GM18498 (cell line): ENCODE measurements around the gene PSME3IP1.
"Not testable (repeated sequence)": the region's sequence is repeated elsewhere in the genome, so short reads cannot be mapped to it uniquely, and the experiment has no call there.

Source experiments
- ATAC-seq: cut with Tn5 transposase; IDR thresholded peaks from one replicate; pipeline ENCODE4 v1.9.1; 2021; ENCODE audit warnings: mild to moderate bottlenecking, moderate library complexity; ENCODE audit not compliant: unreplicated experiment

The PSME3IP1 gene, protein sequence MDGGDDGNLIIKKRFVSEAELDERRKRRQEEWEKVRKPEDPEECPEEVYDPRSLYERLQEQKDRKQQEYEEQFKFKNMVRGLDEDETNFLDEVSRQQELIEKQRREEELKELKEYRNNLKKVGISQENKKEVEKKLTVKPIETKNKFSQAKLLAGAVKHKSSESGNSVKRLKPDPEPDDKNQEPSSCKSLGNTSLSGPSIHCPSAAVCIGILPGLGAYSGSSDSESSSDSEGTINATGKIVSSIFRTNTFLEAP

DNA sequence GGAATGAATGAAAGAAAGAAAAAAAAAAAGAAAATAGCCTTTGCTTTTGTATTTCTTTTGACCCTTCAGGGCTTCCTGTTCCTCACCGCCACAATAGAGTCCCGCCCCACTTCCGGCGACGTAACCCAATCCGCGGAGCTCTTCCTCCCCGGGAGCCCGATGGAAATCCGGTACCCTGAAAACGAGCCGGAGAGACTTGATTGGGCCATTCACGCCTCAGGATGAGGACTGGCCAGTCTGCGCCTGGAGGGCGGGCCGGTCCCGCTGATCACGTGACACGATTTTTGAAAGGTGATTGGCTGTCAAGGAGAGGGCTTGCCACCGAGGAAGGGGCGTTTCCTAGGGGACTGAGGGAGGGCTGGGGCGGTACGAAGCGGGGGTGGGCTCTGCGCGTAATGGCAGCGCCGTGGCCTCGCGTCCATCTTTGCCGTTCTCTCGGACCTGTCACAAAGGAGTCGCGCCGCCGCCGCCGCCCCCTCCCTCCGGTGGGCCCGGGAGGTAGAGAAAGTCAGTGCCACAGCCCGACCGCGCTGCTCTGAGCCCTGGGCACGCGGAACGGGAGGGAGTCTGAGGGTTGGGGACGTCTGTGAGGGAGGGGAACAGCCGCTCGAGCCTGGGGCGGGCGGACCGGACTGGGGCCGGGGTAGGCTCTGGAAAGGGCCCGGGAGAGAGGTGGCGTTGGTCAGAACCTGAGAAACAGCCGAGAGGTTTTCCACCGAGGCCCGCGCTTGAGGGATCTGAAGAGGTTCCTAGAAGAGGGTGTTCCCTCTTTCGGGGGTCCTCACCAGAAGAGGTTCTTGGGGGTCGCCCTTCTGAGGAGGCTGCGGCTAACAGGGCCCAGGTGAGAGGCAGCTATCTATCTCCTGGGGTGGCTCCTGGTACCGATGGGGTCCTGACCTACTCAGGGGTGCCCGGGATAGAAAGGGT is at the start of gene PSME3IP1, which contains the start of gene RSPRY1:
TSS of gene PSME3IP1 (minus strand) at position 95 of the 927 bp plus-strand sequence. CDS start 12,185 bp downstream, outside the sequence.
TSS of gene RSPRY1 (plus strand) at position 385 of the 927 bp plus-strand sequence. CDS start 18,330 bp downstream, outside the sequence.
- peak; percentile 89 for ATAC-seq

DNA sequence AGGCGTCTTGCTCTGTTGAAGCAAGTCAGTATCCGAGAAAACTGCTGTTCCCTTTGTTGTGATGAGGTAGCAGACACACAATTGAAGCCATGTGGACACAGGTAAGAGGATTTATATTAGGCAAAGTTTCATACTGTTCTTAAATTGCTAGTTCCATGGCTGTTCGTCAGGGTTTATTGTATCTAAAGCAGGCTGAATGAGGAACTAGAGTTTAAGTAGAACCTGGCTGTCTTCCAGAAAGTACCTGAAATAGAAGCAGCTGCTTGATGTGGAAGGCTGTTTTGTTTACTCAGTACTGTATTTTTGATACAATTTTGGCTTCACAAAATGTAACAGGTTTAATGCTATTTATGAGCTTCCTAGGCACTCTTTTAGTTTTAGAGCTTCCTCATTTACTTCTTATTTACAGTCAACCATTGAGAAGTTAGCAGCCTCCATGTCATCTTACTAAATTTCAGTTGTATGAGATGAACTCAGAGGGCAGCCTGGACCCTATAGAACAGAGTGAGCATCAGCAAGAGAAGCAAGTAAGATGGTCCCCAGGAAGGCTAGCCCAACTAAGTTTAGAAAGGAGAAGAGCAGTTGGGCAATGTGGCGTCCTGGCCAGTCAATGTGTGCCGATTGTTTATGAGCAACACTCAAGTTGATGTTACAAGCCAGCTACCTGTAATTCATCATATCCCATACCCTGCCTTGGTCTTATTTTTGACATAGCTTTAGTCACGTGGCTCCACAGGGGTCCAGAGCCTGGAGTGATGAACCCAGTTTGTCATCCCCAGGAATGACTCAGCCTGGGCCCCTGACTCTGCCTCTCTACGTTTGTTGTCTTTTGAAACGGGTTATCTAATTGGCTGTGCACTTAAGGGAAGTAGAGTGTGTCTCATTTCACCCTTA is 49.5 kb upstream of the PSME3IP1 start:
- no peak for ATAC-seq

DNA sequence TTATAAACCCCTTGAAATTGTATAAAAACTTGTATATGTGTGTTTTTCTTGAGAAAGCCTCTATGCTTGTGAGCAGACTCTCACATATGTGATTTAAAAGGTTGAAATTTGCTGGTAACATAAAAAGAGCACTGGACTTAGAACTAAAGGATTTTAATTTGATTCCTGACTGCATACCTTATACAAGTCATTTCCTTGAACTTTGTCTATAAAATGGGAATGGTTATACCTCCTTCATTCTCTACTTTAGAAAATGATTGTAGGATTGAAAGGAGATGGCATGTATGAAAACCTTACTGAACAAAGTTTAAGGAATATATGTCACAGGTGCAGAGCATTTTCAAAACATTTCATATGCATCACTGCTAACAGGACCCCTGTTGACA is 48.9 kb upstream of the PSME3IP1 start:
- ATAC-seq, result no peak

DNA sequence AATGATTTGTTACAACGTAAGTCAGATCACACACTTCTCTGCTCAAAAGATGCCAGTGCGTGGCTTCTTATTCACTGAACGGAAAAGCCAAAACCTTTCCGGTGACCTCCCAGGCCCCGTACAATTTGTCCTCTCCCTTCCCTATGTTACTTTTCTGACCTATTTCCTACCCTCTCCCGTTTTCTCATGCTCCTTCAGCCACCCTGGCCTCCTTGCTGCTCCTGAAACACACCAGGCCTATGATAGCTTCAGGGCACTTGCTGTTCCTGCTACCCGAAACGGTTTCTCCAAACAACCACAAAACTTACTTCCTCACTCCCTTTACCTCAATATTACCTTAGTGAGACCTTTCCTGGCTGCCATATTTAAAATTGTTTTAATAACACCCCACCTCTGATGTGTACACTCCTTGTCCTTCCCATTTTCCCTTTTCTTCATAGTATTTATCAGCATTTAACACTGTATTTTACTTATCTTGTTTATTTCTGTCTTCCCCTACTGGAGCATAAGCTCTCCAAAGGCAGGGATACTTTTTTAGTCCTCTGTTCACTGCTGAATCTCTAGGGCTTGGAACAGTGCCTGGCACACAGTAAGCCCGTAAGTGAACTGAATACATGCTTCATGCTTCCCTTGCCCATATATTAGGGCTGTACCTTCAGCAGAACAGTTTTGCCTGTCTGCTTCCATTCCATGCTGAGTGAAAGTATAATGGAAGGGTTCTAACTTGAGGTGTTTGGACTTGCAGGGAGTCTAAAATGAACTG is 48.3 kb upstream of the PSME3IP1 start:
- no peak for ATAC-seq

DNA sequence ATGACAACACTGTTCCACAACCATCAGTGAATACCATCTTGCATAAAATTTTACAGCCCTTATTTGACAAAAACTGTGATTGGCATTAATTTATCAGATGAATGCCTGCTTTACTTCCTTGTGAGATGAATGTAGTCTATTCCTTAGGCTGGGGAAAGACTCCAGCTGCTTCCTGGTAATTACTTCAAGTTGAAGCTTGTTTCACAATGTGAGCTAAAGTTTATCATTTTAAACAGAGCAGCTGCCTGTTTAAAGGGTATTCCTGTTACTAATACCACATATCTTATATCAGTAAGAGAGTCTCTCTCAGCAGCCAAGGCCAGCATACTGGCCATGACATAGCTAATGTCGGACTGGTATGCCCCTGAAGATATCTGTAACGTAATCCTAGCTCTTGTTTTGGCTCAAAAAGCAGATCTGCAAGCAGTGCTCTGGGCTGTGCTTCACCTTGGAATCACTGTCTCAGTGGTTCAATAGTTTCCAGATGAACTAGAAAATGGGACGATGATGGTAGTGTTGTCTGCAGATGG is 46.0 kb upstream of the PSME3IP1 start:
- no peak for ATAC-seq

DNA sequence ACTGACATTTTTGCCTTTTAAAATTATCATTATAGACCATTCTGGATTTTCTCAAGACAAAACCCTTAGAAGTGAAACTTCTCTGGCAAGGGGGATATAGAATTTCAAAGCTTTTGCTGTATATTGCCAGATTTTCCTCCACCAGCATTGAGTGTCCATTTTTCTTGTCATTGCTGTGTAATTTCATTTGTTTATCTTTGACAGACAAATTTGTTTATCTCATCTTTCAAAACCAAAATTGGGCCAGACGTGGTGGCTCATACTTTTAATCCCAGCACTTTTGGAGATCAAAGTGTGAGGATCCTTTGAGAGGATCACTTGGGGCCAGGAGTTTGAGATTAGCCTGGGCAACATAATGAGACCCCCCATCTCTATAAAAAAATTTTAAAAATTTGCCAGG is 43.2 kb upstream of the PSME3IP1 start:
- no peak for ATAC-seq

DNA sequence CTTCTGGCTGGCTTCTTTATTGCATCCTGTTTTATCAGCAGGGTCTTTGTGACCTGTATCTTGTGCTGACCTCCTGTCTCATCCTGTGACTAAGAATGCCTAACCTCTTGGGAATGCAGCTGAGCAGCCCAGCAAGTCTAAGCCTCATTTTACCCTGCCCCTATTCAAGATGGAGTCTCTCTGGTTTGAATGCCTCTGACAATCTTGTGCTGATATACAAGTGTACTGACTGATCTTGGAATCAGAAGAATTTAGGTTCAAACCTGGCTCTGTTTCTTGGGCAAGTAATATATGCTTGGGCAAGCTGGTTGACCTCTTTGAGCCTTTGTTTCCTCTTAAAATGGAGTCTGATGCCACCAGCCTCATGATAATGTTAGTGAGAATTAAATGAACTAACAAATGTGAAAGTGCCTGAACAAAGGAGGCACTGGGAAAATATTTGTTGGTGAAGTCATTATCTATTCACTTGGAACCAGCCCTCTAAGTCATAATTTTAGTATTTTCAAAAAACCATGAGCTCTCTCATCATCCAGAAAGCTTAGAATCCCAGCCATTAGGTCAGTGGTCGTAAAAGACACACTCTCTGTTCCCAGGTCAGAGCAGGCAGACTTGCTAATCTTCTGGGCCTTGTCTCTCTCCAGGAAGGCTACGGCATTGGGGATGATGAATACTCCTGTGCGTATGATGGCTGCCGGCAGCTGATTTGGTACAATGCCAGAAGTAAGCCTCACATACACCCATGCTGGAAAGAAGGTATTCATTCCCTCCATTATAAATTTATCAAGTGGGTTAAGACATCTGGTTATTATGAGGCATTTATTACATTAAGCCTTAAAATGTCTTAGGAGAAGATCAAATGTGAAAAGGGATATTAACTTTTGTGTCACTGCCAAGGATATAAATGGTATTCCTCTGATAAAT is 41.1 kb upstream of the PSME3IP1 start:
- ATAC-seq, result no peak

DNA sequence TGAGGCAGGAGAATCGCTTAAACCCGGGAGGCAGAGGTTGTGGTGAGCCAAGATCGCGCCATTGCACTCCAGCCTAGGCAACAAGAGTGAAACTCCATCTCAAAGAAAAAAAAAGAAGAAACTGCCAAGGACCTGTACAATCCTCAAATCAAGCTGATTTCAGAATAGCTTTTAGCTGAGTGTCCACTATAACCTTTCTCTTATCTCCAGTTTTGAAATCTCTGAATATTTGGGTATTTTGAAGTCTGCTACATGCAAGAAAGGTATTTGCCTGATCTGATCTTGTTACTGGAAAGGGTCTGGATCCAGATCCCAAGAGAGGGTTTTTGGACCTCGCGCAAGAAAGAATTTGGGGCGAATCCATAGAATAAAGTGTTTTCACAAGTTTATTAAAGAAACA is 40.1 kb upstream of the PSME3IP1 start:
- ATAC-seq, result no peak

DNA sequence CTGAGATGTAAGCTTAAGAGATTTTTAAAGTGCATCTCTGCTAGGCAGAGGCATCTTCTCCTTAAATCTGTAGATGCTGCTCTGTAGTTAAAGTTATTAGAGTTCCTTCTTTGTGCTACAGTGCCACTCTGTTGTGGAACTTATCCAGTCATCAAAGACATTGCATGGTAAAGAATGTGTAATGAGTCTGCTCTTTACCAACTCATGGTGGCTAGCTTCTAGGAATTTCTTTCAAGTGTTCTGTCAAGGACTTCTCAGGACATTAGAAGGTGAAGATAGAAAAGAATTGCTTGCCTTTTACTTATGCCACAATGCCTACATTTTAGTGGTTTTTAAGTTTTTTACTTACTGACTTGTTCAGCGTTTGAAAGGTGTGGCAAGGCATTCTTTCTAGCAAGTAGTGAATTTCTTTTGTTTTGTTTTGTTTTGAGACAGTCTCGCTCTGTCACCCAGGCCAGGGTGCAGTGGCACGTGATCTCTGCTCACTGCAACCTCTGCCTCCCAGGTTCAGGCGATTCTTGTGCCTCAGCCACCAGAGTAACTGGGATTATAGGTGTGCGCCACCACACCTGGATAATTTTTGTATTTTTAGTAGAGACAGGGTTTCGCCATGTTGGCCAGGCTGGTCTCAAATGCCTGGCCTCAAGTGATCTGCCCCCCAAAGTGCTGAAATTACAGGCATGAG is 39.0 kb upstream of the PSME3IP1 start:
- ATAC-seq, result no peak

DNA sequence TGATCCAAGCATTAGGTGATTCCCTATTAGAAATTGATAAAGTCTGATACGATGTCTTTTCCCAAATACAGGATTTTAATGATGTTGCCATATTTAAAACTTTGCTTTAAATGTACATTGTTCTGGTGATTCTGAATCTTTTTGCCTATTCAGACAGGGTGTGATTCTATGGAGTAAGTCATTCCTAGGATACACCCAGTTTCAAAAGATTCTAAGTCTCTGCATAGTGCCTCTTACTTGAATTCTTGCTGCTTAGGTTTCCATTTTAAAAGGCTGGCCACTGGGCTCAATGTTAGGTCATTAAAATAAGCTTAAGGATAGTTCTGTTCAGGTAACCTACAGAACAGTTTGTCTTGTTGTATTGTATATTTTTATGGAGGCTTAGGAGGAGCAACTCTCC is 37.2 kb upstream of the PSME3IP1 start:
- ATAC-seq, result no peak

DNA sequence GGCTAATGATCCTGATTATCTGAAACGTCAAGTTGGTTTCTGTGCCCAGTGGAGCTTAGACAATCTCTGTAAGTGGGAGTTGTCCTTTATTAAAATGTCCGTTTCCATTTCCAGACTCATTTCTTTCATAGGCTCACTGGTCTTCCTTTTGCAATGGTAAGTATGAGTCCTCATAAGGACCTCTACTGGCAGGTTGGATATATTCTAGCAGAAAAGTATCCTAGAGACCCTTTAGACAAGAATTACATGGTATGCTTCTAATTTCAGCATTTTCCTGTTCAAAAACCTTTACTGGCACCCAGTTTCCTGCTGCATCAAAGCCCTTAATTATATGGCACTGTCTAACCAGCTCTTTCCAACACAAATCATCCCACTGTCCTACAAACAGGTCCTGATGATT is 31.1 kb upstream of the PSME3IP1 start:
- no peak for ATAC-seq

DNA sequence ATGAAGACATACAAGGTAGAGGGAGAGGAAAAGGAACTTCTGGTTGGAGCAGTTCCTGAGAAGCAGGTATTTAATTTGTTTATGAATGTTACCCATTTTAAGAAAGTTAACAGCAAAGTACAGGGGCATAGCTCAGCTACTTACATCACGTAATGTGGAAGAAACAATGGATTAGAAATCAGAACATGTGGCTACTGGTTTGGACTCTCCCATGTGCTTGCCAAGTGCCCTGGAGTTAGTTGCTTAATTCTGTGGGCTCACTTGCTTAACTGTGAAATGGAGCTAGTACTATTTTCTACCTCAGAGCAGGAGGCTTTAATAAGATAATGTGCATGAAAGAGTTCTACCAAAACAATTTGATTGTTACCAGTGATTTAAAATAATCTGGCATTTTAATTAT is 27.6 kb upstream of the PSME3IP1 start:
- ATAC-seq, result no peak

DNA sequence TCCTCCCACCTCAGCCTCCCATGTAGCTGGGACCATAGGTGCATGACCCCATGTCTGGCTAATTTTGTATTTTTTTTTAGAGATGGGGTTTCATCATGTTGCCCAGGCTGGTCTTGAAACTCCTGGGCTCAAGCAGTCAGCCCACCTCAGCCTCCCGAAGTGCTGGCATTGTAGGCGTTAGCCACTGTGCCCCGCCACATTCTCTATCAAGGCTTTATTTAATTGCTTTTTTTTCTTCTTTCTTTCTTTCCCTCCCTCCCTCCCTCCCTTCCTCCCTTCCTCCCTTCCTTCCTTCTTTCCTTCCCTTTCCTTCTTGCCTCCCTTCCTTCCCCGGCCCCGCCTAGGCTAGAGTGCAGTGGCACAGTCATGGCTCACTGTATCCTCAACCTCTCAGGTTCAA is 23.9 kb upstream of the PSME3IP1 start:
- ATAC-seq, result no peak

DNA sequence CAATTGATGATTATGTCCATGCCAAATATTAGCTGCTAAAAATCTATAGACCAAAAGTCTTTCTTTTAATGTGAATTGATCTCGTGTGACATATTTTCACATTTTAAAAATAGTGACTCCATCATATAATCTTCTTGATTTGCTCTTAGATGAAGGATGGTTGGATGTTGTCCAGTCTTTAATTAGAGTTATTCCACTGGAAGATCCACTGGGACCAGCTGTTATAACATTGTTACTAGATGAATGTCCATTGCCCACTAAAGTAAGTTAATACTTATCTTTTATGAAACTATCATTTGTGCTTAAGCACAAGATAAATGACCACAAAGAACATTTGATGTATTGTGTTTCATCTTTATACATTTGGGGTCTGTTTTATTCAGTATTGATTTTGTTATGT is 23.1 kb upstream of the PSME3IP1 start:
- ATAC-seq, result no peak

DNA sequence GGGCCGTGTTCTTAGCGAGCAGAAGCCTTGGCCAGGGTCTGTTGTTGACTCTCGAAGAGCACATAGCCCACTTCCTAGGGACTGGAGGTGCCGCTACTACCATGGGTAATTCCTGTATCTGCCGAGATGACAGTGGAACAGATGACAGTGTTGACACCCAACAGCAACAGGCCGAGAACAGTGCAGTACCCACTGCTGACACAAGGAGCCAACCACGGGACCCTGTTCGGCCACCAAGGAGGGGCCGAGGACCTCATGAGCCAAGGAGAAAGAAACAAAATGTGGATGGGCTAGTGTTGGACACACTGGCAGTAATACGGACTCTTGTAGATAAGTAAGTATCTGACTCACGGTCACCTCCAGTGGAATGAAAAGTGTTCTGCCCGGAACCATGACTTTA is 18.8 kb upstream of the PSME3IP1 start:
- no peak for ATAC-seq

DNA sequence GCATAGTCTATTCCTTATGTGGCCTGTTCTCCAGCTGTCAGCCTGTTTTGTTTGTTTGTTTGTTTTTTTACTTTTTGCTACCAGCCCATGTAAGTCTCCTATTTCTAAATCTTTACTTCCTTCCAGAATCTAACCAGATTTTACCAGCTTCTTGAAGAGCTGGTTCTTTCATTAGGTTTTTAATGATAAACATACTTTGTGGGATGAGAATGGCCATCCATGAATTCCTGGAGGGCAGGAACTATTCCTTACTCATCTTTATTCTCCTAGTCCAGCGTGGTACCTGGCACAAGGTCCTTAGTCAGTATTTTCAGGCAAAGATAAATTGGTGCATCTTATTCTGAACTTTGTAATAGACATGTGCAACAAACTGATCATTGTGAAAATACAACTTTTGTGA is 17.6 kb upstream of the PSME3IP1 start:
- ATAC-seq, result no peak

DNA sequence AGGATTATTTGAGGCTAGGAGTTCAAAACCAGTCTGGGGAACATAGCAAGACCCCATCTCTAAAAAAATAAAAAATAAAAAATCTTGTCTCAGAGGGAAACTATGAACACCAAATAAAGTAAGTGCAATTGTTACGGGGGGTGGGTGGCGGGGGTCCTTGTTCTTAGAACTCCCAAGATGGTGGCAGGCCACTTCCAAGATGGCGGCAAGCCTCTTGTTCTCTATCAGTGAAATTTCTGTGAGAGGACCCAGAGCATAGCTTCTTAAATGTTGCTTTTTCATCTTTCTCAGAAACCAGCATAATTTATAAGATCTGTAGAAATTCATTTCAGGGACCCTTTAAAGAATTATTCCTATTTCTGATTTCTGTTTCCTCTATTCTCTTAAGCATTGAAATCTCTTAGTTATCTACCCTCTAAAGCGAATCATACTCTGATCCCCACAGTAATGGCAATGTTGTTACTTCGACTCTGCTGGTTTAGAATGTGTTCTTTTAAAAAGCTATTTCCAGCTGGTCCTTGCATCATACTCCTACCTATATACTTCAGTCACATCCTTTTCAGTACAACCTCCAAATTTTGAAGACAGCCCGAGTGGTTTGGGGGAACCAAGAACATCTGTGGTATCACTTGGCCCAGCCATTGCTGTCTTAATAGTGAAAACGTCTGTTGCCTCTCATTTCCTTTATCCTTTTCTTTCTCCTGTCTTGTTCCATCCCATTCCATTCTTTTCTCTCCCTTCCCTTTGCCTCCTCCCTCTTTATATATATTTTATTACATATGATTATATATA is 16.5 kb upstream of the PSME3IP1 start:
- ATAC-seq, result no peak

DNA sequence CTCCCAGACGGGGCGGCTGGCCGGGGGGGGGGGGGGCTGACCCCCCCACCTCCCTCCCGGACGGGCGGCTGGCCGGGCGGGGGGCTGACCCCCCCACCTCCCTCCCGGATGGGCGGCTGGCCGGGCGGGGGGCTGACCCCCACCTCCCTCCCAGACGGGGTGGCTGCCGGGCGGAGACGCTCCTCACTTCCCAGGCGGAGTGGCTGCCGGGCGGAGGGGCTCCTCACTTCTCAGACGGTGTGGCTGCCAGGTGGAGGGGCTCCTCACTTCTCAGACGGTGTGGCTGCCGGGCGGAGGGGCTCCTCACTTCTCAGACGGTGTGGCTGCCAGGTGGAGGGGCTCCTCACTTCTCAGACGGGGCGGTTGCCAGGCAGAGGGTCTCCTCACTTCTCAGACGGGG is 15.1 kb upstream of the PSME3IP1 start:
- not testable (repeated sequence) for ATAC-seq
